HG02759 (cell line): Measurements from ENCODE around the gene CFAP99.

ENCODE experiments used
- ATAC-seq: cut with Tn5 transposase; IDR thresholded peaks from one replicate; pipeline ENCODE4 v1.9.1; 2021; ENCODE audit warnings: mild to moderate bottlenecking, moderate library complexity; ENCODE audit not compliant: unreplicated experiment

CFAP99 gene

DNA sequence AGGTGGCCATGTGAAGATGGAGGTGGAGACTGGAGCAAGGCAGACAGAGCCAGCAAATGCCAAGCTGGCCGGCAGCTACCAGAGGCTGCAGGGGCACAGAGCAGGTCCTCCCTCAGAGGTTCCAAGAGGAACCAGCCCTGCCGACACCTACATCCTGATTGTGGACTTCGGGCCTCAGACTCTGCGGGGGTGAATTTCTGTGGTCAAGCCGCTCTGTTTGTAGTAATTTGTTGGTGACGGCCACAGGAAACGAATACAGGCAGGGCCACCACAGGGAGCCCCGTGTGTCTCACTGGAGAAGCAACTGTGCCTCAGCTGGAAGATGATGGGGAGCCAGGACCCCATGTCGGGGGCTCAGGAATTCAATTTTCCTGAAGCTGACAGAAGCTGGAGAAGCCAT lies 28.6 kb upstream of the CFAP99 start:
- no peak for ATAC-seq

DNA sequence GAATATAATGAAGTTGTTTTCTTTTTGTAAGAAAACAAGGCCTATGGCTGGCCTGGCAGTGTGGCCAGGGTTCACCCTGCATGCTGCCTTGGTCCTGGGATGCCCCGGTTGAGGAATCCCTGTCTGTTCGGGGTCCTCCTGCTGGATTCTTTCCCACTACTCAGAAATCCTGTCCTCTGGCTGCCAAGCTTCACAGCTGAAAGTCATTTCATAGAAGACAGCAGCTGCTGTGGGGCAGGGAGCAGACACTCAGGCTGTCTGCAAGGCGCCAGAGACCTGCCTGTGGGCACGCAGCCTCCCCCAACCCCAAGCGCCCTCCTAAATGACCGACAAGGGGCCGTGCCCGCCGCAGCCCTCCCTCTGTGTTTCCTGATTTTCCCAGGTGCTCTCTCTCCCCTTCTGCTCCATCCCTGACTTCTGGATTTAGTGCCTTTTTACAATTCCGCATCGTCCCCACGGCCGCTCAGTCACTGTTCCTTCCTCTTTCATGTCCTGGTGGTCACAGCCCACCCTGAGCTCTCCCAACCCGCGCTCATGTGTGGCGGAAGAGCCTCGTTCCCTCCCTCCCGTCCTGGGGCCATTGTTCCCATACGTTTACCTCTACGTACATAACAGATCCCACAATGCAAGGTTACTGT lies 27.9 kb upstream of the CFAP99 start:
- ATAC-seq, result no peak

DNA sequence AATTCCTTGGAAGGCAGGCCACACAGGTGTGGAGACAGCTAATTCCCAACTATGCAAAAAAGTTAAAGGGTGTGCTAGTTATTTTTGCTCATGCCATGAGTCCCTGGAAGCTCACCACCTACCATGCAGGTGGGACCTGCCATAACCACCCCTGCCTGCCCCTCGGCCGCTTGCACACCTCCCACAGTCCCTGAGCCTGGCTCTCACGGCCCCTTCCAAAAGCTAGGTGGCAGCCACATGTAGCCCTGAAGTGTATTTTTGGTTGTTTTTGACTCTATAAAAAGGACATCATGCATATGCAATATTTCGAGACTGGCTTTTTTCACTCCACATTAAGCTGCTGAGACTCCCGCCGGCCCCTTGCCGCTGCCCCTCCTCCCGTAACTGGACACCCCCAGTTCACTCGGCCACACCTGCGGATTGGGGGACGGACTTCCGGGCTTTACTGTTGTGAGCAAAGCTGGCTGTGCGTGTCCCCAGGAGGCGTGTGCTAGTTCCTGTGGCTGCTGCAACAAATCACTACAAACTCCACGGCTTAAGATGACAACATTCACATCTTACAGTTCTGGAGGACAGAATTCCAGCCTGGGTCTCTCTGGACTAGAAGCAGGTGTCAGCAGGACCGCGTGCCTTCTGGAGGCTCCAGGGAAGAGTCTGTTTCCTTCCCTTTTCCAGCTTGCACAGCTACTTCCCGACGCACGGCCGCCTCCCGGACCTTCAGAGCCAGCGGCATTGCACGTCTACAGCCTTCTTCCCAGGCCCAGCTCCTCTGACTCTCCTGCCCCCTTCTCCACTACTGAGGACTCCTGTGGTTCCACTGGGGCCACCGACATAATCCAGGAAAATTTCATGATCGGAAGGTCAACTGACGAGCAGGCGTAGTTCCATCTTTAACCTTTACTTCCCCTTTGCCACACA lies 25.1 kb upstream of the CFAP99 start:
- no peak for ATAC-seq

DNA sequence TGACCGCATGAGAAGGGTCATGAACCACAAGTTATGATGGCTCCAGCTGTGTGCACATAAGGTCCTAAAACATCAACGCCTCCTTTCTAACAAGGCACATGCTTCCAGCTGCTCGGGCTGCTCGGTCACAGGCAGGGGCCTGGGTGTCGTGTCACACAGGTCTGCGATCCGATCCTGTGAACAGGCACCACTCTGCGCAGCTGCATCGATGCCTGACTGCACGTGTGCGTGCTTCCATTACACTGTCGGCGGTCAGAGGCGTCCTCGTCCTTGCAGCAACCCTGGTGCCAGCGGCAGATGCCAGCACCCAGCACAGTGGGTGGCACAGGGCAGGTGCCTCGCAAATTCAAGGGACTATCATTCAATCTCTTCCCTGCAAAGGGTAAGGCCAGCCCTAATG lies 24.2 kb upstream of the CFAP99 start:
- no peak for ATAC-seq

DNA sequence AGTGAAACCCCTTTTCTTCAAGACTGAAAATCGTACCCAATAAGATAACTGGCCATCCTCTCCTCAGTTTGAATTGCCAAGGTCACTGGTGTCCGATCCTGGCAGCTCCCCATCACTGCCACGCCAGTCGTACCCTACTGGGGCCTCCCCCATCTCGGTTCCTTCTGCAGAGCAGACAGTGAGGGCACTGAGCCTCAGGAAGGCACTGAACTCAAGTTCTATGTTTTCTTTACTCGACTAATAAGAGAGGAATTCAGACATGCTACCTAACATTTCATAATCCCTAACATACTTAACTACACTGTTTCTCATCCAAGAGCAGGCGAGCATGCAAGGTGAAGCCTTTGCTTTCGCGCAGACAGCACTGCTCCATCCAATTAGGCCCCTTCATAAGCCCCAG lies 23.7 kb upstream of the CFAP99 start:
- no peak for ATAC-seq

DNA sequence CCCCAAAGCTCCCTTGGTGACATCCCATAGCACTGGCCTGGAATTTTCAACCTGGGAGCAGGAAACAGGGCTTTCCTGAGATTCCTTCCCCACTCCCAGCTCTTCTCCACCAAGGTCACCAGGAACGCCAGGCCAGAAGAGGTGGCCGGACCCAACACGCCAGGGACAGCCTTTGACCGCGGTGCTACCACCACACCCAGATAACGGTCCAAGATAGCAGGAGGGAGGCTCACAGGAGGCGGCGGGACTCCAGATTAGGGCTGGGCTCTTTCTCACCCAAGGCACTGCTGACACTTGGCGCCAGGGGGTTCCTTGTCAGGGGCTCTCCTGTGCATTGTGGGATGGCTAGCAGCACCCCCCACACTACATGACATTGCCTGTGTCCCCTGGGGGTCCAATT lies 23.2 kb upstream of the CFAP99 start:
- ATAC-seq, result no peak

DNA sequence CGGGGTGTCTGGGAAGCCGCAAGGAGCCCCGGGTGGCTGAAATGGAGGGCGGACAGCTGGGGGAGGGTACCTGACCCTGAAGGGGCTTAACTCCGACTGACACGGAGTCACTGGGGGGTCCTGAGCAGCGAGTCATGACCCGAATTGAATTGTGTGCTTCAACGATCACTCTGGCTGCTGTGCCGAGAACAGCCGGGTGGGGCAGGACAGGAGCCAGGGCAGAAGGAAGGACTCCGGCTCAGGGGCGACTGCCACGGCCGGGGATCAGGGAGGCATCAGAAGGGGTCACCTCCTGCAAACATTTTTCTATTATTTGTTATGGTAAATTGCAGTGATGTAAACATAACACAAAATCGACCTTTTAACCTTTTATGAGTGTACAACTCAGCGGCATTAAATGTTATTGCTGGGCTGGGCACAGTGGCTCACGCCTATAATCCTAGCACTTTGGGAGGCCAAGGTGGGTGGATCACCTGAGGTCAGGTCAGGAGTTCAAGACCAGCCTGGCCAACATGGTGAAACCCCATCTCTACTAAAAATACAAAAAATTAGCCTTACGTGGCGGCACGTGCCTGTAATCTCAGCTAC lies 21.9 kb upstream of the CFAP99 start:
- ATAC-seq, result no peak

DNA sequence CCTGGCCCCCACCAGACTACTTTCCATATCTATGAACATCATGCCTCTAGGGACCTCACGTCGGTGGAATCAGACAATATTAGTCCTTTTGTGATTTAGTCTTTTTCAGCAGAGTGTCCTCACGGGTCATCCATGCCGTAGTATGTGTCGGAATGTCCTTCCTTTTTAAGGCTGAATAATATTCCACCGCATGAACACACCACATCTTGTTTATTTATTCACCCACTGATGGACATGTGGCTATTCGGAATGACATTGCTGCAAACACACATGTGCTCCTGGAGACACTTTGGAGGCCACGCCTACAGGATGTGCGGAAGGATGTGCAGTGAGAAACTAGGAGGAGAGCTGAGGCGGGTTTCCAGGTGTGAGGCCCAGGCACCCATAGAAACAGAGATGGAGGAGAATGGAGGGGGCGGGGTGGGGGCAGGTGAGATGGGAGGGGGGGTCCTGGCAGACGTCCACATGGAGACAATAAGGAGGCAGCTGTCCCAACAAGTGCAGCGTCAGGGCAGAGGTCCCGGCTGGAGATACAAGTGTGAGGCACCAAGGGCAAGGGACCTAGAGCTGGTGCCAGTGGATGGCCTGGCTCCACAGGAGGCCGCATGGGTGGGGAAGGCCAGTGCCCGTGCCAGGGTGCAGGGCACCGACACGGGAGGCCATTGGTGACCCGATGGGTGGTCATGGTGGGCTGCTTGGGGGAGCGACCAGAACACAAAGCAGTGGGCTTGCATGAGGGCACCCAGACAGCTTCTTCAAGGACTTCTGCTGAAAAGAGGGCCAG lies 21.0 kb upstream of the CFAP99 start:
- ATAC-seq, result no peak

DNA sequence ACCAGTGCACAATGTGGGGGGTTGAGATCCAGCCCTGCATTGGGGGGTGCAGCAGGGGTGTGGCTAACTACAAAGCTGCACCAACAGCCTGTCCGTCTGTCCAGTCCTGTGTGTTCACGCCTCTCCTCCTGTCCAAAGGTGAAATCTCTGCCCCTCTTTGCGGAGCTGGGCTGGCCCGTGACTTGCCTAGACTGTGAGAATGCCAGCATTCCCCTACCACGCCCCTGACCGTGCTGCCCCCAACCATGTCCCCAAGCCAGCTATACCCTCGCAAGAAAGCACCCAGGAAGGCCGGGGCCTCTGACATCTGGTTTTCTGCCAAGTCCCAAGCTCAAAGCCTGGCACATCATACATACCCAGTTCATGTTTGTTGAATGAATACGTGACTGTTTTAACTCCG lies 19.5 kb upstream of the CFAP99 start:
- no peak for ATAC-seq

DNA sequence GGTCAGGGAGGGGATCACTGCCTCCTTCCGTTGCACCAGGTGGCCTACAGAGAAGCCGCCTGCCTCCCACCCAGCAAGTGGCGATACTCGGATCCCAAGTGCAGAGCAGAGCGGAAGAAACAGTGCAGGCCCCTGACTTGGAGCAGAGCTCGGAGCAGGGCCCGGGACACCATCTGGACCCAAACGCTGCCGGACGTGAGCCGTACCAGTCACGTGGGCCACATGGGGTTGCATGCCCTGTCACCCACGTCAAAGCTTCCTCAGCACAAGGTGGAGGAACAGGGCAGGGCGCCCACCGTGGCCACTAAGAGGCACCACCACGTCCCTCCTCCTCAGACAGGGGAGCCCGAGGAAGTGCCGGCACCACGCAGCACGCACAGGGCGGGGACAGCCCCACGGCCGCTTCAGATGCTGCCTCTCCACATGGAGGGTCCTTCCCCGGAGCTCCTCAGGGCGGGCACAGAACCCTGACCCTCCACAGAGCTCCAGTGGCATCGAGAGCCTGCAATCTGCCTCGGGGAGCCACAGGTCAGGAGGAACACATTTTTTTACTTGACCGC lies 19.0 kb upstream of the CFAP99 start:
- ATAC-seq, result no peak

DNA sequence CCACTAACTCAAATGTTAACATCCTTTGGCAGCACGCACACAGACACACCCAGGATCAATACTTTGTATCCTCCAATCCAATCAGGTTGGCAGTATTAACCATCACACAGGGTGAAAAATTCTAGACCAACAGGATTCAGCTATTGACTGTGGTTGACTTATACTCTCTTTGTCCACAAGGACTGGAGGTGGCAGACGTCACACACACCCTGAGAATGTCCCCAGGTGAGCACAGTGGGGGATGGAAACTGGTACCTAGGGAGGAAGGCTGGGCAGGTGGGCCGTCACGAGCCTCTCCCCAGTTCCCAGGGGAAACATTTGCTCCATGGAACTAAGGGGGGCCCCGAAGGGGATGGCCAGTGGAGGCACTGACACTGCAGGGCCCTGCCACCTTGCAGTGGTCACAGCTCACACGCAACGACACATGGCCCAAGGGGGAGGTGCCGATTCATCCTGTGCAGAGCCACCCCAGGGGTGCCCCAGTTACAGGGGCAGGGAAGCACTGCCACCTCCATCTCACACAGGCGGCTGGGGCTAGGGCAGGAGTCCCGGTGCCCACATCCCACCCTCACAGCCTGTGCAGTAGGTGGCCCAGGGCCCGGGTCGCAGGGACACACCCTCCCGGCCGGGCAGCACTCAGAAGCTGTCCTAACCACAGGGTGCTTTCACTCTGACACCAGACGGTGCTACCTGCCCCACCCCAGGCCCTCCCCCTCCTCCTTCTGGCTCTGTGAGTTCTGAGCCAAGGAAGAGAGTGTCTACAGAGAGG lies 17.7 kb upstream of the CFAP99 start:
- ATAC-seq, result no peak

DNA sequence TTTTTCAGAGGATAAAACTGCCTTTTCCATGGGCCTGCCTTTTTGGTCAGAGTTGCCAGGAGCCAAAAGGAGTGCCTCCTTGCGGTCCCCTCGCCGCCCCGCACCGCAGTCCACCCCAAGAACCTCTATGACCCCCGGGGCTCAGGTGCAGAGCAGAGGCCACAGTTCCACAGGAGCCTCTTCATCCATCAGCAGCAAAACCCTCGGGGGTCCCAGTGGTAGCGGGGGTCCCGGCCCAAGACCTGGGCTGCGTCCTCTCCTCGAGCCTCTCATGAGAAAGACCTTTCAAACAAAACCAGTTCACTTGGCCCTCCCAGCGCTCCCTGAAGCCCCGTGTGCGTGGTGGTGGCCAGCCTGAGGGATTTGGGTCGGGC lies 17.2 kb upstream of the CFAP99 start:
- ATAC-seq, result no peak

DNA sequence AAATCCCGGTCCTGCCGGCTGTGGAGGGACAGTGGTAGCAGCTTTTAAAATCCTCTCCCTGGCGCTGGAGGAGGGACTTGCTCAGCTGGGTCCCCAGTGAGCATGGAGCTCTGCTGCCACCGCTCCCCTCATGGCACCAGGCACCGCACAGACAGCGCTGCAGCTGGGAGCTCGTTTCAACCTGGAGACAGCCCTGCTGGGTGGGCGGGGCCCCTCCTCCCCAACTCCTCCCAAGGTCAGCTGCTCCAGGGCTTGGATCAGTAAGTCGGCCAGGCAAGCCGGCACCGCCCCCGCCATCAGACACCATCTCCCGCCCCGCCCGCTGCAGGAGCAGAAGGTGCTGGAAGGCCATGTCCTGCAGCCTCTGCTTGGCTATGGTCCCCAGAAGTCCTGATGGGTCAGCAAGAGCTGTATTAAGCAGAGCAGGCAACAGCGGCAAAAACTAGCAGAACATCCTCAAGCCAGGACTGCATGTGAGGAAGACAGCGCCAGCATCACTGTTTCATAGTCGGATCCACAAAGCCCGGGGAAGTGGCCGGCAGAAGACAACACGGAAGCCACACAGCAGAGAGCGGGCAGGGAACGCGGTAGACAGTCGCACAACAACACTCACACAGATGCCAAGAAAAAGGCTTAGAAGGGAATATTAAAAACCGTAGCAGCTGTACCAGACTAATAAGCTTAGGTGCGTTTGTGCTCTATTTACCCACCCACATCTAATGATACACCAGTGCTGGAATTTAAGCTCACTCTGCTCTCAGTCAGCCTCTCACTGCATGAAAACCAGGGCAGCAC lies 16.5 kb upstream of the CFAP99 start:
- no peak for ATAC-seq

DNA sequence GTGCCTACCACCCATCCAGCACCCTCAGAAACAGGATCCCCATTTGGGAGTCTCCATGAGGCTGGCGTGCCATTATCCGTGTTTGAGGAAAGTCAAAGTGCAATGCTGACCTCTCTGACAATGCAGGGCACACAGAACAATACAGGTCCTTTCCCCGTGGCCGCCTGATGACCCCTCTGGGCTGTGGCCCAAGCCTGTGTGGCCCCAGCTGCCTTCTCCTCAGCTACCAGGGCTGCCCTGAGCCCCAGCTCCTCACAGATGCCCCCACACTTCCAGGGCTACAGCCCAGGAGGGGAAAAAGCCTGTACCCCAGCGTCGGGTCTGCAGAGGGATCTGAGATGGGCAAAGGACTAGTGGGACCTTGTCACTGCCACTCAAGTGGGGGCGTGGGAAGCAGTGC lies 15.8 kb upstream of the CFAP99 start:
- ATAC-seq, result no peak

DNA sequence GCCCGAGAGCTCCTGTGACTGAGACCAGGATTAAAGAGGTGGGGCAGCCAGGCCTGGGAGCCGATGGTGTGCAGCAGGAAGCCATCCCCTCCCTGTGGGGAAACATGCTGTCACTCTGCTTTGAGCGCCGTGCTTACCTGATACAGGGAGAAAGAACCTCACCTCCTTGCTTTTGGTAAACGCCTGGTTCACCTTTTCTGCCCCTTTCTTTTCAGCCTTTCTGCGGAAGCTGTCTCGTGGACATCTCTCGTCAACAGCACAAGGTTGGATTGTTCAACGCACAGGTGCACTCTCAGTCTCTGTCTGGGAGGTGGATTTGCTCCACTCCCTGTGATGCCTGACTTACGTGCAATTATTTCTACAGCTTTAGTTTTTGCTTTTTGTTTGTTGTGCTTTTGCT lies 12.3 kb upstream of the CFAP99 start:
- ATAC-seq, result no peak

DNA sequence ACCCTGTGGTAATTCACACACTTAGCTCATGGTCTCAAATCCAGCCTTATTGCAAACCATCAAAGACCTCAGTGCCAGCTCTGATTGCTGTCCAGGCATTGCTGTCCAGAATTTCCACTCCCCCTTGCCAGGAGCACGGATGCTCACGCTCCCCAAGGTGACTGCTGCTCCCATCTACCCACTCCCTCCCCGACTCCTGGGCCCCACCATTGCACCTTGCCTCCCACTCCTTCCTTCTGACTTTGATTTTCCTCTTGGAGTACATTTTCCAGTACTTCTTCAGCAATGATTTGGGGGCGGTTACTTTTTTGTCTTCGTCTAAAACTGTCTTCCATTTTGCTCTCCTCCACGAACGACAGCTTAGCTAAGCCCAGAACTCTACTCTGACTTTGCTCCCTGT lies 11.8 kb upstream of the CFAP99 start:
- ATAC-seq, result no peak

DNA sequence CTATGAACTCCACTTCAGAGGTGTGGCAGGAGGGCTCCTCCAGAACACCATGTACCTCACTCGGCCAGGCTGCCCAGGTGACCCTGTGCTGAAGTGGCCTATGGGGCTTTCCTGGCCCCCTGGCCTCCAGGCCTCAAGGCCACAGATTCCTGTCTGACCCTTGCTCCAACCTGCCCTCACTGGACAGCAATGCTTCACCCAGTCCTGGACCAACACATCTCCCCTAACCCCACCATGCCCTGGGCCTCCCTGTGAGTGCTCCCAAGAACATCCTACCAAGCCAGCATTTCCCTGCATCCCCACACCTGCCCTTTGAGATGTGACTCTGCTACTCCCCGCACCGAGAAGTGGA lies 10.8 kb upstream of the CFAP99 start:
- no peak for ATAC-seq

DNA sequence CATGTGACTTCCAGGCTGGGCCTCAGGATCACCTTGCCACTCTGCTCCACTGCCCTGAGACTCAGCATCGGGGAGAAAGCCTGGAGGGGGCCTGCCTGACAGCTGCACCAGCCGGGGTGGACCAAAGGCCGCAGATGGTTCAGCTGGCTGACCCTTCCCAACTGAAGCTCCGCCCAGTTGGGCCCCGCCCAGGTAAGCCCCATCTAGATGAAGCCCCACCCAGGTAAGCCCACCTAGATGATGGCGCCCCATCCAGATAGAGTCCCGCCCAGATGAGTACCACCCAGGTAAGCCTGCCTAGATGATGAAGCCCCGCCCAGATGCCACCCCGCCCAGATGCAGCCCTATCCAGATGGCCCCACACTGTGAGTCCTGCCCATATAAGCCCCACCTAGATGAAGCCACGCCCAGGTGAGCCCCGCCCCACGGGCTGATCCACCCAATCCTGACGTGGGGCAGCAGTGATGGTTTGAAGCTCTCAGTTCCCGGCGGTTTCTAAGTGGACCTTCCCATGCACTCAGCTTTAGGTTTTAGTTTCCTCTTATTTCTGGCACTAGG lies 10.3 kb upstream of the CFAP99 start:
- ATAC-seq, result no peak

DNA sequence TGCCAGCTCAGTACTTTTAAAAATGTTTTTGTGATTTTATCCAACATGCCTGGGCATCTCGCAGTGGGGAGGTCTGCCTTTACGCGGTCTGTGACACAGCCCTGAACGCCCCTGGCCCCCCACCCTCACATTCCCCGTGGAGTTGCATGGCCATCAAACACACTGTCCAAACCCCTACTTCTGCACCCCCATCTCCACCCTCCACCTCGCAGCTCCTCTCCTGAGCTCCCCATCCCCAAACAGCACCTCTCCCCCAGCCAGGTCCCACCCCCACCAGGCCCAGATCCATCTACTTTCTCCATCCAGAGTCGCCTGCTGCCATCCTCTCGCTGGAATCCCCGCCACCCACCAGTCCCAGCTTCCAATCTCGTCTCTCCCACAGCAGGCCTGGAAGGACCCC lies 9.8 kb upstream of the CFAP99 start:
- no peak for ATAC-seq
